ENCODE measurements around the gene LMBRD1. TPM values are rescaled to one million over a fixed set of nuclear protein-coding genes. Genes with fewer than 3 reads are reported as not detected.
"Not testable (repeated sequence)": the region's sequence is repeated elsewhere in the genome, so short reads cannot be mapped to it uniquely, and the experiment has no call there.

LMBRD1 gene
- total RNA-seq, 1 donor from 2014 or later = 51.3 TPM

DNA sequence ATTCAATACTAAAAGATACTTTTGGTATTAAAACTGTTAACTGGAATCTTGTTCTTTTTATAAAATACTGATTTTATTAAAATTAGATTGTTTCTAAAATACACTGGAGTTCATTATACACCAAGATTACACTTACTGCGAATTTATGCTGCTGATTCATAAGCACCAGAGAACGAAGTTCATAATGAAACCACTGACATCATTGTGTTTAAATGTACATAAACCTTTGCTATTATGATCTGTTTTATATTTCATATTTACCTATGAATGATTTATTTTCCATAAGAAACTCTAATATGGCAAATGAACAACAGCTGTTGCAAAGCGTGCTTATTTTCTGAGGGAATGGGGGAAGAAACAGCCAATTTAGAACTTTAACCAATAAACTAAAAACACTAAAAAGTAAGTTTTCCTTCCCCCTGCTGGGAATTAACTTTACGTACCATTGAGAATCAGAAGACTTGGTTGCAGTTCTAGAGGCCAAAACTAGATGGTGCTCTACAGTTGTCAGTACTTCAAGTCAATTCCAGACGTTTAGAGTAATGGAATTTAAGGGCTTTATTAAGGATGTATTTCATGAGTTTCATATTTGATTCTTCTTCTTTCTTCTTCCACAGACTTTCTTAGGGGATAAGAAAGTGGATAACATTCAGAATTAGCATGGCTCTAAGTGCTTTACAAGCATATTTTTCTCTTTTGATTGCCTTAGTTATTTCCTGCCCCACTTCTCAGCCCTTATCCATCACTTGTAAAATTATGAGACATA lies 38.8 kb upstream of the LMBRD1 start:
- no peaks in the 10 kb centered on the region for H3K9me3 Mint-ChIP-seq
- no peak for DNase-seq
- ChIA-PET CTCF (interaction anchor here (0.6 to 3.1 kb wide), 10 partner anchors 22 to 330 kb away, joined by 3 to 38 read pairs (median 4); partner anchors contain the start of genes COL19A1 and LMBRD1), POLR2A (interaction anchor here (0.5 to 1.4 kb wide), 2 partner anchors 20 to 31 kb away, joined by 3 to 4 read pairs; partner anchors contain the start of gene COL19A1)
- intact Hi-C loops (cut with micrococcal nuclease) = loop anchor here (1.0 to 5.0 kb wide), 10 partner anchors 19 to 331 kb away; no protein-coding TSS in a partner anchor
- ATAC-seq (ENCODE audit: low read depth) = peak; percentile 88
- peaks cover 20% of the 10 kb centered on the region for H3K4me1 Mint-ChIP-seq
- no peaks in the 10 kb centered on the region for H3K27me3 Mint-ChIP-seq
- peak; percentile 81 for TF ChIP-seq CTCF (IDR thresholded peaks at IDR 0.05)
- H3K4me3 Mint-ChIP-seq = no peak overlapping the region
- H3K36me3 Mint-ChIP-seq (ENCODE audit: low read depth) = no peaks in the 10 kb centered on the region
- peak overlapping the region; percentile 57 for H3K27ac Mint-ChIP-seq

- H3K9me3 Mint-ChIP-seq = no peaks in the 10 kb centered on the region
- intact Hi-C loops (cut with micrococcal nuclease) = no loop called here
- no peaks in the 10 kb centered on the region for H3K27me3 Mint-ChIP-seq
- DNase-seq (no peak), ATAC-seq (ENCODE audit: low read depth) (no peak)
- ChIA-PET CTCF (no interaction called here), POLR2A (no interaction called here)
- H3K4me3 Mint-ChIP-seq = no peak overlapping the region
- no peak for TF ChIP-seq CTCF (IDR thresholded peaks at IDR 0.05)
- no peaks in the 10 kb centered on the region for H3K36me3 Mint-ChIP-seq (ENCODE audit: low read depth)
- no peak overlapping the region for H3K27ac Mint-ChIP-seq
- peaks cover 14% of the 10 kb centered on the region for H3K4me1 Mint-ChIP-seq
These were observed 35.7 kb upstream of the LMBRD1 start for GRCh38 chr6:69832558-69832957.

DNA sequence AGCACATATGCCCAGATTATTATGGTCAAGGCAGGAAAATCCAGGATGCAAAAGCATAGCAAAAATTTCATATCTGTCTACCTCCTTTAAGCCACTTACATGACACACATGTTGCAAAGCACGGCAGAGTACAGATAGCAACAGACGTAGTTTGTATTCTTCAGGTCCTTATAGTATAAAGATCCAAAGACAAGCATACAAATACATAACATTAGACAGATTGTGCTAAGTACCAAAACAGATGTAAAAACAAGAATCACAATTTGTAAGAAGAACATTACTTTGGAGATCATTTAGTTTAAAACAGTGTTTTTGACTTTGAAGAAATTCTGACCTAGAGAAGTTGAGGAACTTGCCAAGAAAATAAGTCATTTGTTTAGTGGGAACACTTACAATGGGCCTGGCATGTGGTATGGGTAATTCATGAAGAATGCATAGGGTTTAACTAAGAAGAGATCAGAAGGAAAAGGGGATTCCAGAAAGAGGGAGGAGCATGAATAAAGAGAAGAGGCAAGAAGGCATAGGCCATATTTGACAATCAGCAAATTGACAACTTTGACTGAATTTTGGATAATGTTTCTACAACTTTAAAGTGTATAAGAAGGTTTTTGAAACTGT lies 30.6 kb upstream of the LMBRD1 start:
- intact Hi-C loops (cut with micrococcal nuclease) = loop anchor here (1.0 kb wide), 1 partner anchor 11 kb away; no protein-coding TSS in a partner anchor

DNA sequence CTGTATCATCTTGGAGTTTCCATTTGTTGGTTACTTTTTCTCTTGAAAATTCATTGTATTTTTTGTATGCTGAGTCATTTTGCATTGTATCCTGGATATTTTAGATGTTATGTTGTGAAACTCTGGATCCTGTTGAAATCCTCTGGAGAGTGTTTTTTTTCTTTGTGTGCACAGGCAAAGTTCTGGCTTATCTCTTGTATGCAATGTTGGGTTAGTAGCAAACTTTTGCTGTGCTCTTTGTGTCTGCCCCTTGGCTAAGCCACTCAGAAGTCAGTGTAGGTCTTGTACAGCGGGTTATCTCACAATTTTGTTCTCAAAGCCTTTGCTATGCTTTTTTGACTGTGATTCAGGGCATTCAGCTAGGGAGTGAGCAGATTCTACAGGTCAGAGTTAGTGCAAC lies 29.1 kb upstream of the LMBRD1 start:
- DNase-seq = no peak
- ChIA-PET CTCF (no interaction called here), POLR2A (no interaction called here)
- intact Hi-C loops (cut with micrococcal nuclease) = no loop called here
- no peak for TF ChIP-seq CTCF (IDR thresholded peaks at IDR 0.05)
- H3K9me3 Mint-ChIP-seq = no peaks in the 10 kb centered on the region
- H3K36me3 Mint-ChIP-seq (ENCODE audit: low read depth) = peaks cover 1% of the 10 kb centered on the region
- no peaks in the 10 kb centered on the region for H3K27me3 Mint-ChIP-seq
- H3K4me3 Mint-ChIP-seq = no peak overlapping the region
- H3K27ac Mint-ChIP-seq = no peak overlapping the region
- no peaks in the 10 kb centered on the region for H3K4me1 Mint-ChIP-seq
- ATAC-seq (ENCODE audit: low read depth) = no peak

More for the DNA sequence above, 30.6 kb upstream of the LMBRD1 start:
- CTCF ChIA-PET = no interaction called here
- Mint-ChIP-seq H3K27me3 (no peaks in the 10 kb centered on the region), H3K4me3 (no peak overlapping the region), H3K36me3 (ENCODE audit: low read depth) (peaks cover 1% of the 10 kb centered on the region), H3K27ac (no peak overlapping the region), H3K4me1 (no peaks in the 10 kb centered on the region), H3K9me3 (no peaks in the 10 kb centered on the region)
- no peak for DNase-seq
- POLR2A ChIA-PET = no interaction called here
- no peak for TF ChIP-seq CTCF (IDR thresholded peaks at IDR 0.05)
- ATAC-seq (ENCODE audit: low read depth) = no peak

DNA sequence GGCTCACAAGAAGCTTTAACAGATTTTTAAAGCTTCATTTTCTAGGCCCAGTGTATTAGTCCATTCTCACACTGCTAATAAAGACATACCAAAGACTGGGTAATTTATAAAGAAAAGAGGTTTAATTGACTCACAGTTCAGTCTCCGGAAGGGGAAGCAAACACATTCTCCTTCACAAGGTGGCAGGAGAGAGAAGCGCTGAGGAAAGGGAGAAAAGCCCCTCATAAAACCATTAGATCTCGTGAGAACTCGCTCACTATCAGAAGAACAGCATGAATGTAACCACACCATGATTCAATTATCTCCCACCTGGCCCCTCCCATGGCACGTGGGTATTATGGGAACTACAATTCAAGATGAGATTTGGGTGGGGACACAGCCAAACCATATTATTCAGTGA lies 27.5 kb upstream of the LMBRD1 start:
- H3K27ac Mint-ChIP-seq; ATAC-seq (ENCODE audit: low read depth); H3K9me3 Mint-ChIP-seq; POLR2A ChIA-PET; DNase-seq; H3K27me3 Mint-ChIP-seq; H3K36me3 Mint-ChIP-seq (ENCODE audit: low read depth); H3K4me3 Mint-ChIP-seq; H3K4me1 Mint-ChIP-seq; intact Hi-C loops (cut with micrococcal nuclease): not testable (repeated sequence)
- CTCF ChIA-PET = interaction anchor here (0.9 kb wide), 1 partner anchor 9 kb away, joined by 4 read pairs; no protein-coding TSS in a partner anchor
